ENCODE measurements around the gene FAM193A.
"Not testable (repeated sequence)": the region's sequence is repeated elsewhere in the genome, so short reads cannot be mapped to it uniquely, and the experiment has no call there.

DNA sequence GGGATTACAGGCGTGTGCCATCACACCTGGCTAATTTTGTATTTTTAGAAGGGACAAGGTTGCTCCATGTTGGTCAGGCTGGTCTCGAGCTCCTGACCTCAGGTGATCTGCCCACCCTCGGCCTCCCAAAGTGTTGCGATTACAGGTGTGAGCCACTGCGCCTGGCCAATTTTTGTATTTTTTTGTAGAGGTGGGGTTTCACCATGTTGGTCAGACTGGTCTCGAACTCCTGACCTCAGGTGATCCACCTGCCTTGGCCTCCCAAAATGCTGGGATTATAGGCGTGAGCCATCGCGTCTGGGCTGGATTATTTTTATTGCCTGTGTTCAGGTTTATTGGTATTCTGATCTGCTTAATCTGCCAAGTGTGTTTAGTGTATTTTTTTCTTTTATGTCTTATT lies 82.3 kb downstream of the FAM193A start:
- TF ChIP-seq, protein P1, sequence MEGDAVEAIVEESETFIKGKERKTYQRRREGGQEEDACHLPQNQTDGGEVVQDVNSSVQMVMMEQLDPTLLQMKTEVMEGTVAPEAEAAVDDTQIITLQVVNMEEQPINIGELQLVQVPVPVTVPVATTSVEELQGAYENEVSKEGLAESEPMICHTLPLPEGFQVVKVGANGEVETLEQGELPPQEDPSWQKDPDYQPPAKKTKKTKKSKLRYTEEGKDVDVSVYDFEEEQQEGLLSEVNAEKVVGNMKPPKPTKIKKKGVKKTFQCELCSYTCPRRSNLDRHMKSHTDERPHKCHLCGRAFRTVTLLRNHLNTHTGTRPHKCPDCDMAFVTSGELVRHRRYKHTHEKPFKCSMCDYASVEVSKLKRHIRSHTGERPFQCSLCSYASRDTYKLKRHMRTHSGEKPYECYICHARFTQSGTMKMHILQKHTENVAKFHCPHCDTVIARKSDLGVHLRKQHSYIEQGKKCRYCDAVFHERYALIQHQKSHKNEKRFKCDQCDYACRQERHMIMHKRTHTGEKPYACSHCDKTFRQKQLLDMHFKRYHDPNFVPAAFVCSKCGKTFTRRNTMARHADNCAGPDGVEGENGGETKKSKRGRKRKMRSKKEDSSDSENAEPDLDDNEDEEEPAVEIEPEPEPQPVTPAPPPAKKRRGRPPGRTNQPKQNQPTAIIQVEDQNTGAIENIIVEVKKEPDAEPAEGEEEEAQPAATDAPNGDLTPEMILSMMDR (IDR thresholded peaks at IDR 0.05) = not testable (repeated sequence)
- TF ChIP-seq EP300, POLR2AphosphoS5, POLR2A (IDR thresholded peaks at IDR 0.05): not testable (repeated sequence)
